Hematopoietic multipotent progenitor cell treated with erythropoietin and hydrocortisone succinate and interleukin-3 and kit ligand, for 15 days (in vitro differentiated cells): Measurements from ENCODE around the gene SUFU.

Experiments used
- DNase-seq: peaks from one replicate; pipeline ENCODE4 v3.0.0-alpha.2; 2015; ENCODE audit warnings: low spot score

SUFU gene

DNA sequence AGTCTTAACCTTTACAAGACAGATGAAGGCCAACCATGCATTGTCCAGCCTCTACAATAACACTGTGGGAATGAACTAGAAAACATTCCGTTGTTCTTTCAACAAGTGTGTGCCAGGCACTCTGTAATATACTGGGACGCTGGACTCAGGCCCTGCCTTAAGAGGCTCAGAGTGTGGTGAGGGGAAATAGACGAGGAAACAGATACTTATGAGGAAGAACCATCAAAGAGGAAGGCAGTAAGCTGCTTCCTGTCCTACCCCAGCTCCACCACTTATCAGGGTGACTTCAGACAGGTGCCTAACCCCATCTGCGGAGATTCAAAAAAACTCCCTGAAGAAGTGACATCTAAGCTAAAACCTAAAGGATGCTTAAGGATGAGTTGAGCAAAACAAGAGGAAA lies 131.6 kb downstream of the SUFU start:
- no peak for DNase-seq

DNA sequence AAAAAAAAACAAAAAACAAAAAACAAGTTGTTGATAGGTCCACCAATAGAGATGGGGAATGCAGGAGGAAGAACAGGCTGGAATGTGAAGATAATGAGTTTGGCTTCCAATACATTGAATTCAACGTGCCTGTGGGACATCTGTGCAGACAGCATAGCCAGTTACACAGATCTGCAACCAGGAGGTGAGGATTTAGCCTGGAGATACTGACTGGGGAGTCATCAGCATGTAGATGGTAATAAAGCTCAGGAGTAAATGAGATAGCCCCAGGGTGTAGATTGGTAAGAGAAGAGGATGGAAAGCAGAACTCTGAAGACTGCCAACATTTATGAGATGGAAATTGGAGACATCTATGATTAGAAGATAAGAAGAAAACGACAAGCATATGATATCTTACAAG lies 135.8 kb downstream of the SUFU start:
- no peak for DNase-seq

GRCh38 chr10:102641402-102641801 lies 137.6 kb downstream of the SUFU start:
- DNase-seq = no peak

DNA sequence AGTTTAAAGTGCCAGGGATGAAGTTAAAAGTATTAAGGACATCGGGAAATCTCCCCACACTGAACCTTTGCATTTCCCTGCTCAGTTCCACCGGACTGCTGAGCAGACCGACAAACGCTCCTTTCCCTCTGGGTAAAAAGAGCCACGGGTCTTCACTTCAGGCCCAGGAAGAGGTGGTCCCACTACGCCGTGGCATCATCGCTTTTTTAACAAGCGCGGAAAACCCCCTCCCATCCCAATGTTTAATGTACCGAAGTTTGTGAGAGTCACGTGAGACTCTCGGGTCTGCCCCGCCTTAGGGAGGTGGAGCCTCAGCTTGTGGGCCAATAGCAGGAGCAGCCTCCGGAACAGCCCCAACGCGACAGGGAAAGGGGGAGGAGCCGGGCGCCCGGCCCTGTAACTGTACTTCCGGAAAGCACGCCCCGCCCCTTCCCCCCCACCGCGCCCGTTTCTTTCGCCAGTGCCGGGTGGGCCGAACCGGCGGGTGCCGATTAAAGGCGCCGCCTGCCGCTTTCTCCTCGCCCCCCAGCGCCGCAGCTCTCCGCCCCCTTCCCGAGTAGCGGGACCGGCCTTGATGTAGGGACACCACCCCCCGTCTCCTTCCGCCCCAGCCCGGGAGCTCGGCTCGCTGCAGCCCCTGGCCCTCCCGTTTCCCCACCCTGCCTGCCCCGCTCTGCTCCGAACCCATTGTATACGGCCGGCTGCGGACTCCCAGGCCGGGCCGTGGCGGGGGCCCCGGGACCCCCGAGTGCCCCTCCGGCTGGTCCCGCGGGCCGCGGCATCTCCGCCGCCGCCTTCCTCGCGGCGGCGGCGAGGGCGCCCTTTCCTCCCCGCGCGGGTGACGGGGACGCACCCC lies 138.3 kb downstream of the SUFU start:
- DNase-seq = peak; percentile 98

GRCh38 chr10:102642736-102643335 lies 139.1 kb downstream of the SUFU start:
- DNase-seq = peak; percentile 20

GRCh38 chr10:102643336-102644065 lies 139.7 kb downstream of the SUFU start:
- DNase-seq = peak; percentile 39

- peak; percentile 48 for DNase-seq
Observed at GRCh38 chr10:102644066-102644645, 140.4 kb downstream of the SUFU start, which contains the start of gene TRIM8. Gene TRIM8, plus strand, starts transcription at chr10:102644479. Its CDS starts 139 bp downstream, at chr10:102644618.

DNA sequence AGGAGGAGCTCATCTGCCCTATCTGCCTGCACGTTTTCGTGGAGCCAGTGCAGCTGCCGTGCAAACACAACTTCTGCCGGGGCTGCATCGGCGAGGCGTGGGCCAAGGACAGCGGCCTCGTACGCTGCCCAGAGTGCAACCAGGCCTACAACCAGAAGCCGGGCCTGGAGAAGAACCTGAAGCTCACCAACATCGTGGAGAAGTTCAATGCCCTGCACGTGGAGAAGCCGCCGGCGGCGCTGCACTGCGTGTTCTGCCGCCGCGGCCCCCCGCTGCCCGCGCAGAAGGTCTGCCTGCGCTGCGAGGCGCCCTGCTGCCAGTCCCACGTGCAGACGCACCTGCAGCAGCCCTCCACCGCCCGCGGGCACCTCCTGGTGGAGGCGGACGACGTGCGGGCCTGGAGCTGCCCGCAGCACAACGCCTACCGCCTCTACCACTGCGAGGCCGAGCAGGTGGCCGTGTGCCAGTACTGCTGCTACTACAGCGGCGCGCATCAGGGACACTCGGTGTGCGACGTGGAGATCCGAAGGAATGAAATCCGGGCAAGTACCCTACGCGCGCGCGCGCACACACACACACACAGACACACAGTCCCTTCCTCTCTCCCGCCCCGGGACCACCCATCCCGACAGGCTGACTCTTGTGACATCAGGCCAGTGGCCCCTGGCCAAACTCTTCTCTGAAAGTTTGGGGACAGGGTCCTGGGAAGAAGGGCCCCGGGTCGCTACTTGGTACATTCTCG lies 141.0 kb downstream of the SUFU start:
- DNase-seq = peak; percentile 89

GRCh38 chr10:102645388-102645740 lies 141.6 kb downstream of the SUFU start:
- DNase-seq = peak; percentile 33

GRCh38 chr10:102645741-102646609 lies 142.2 kb downstream of the SUFU start:
- peak; percentile 67 for DNase-seq

DNA sequence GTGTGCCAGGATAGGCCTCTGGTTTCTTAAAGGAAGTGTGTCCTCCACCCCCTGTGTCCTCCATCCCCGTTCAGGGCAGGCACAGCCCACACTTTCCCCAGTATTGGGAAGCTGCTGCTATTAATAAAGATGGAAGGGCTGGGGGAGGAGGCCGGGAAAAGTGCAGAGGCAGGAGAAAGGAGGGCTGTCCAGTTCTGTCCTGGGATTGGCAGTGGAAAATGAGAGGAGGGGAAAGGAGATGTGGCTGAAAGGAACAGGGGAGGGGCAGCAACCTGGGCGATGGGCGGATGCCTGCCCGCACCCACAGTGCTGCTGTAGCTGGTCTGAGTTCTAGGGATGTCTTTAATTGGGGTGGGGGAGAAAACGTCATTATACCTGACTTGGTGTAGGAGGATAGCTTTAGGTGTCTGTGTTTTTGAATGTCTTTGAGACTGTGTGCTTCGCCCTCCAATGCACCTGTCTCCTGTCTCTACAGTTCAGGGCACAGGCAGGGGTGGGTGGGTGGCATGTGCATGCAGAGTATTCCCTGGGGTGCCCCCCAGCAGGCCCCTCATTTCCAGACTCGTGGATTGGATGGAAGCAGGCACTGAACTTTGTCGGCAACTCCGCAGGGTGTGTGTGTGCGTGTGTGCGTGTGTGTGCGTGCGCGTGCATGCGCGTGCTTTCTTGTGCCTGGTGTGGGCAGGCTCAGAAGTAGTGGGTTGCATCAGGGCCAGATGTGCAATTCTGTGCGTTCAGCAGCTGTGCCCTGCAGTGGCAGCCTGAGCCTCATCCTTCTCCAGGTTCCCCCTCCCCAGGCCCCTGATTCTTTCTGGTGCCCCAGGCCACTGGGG lies 143.1 kb downstream of the SUFU start:
- DNase-seq = no peak

- no peak for DNase-seq
Observed at GRCh38 chr10:102647443-102648268, 143.9 kb downstream of the SUFU start.

DNA sequence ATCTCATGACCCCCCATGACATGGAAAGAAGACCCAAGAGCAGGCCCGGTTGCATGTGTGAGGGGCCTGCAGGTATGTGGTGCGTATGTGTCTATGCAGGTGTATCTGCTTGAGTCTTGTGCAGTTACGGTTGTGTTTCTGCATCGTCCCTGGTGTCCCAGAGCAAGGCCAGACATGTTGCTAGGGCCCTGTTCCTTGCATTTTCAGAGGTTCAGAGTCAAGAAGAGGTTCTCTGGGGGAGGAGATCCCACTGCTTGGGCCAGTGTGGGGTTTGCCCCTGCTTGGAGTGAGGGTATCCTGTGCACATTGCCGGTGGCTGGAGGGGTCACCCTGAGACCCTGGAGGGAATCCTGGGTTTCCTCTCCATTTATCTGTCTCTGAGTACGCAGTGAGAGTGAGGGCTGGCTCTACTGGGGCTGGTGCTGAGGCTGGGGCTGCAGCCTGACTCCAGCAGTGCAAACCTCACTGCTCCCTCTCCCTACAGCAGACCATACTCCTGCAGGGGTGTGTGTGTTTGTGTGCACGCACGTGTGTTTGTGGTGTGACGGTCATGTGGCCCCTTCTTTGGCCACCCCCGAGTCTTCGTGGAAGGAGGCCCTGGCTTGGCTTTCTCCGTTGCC lies 144.6 kb downstream of the SUFU start:
- DNase-seq = no peak

DNA sequence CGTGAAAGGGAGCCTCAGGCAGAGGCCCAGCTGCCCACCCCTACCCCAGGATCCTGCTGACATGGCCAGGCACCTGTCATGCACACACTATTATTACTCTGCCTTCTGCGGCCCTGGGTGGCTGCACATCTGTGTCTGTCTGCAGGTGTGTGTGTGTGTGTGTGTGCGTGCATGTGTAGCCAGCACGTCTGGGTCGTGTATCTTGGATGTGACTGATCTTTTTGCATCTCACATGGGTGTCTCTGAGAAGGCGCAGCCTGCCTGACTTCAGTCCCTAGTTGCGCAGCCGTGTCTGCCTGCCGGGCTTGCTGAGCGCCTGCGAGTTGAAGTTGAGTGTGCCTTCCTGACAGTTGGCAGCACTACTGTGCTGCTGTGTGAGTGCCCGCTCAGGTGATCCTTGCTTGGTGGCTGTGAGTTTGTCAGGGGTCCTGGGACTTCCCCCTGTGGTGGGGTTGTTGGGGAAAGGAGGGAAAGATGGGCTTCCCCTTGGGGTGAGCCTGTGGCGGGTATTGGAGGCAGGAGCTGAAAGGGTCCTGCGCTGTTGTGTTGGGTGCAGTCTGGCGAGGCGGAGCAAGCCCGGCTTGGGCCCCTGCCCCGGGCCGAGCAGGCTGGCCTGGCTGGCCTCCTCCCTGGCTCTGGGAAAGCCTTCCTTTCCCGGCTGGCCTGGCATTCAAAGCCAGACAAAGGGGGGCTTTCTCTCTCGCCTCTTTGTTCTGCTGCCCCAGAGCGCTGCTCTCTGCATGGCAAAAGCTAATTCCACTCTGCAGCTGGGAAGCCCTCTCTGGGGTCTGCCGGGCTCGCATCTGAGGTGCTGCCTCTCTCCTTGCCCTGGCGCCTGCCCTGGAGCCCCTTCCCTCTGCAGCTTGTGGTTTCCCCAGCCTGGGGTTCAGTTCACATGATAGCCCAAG lies 145.4 kb downstream of the SUFU start:
- no peak for DNase-seq

GRCh38 chr10:102649797-102650654 lies 146.3 kb downstream of the SUFU start:
- no peak for DNase-seq

DNA sequence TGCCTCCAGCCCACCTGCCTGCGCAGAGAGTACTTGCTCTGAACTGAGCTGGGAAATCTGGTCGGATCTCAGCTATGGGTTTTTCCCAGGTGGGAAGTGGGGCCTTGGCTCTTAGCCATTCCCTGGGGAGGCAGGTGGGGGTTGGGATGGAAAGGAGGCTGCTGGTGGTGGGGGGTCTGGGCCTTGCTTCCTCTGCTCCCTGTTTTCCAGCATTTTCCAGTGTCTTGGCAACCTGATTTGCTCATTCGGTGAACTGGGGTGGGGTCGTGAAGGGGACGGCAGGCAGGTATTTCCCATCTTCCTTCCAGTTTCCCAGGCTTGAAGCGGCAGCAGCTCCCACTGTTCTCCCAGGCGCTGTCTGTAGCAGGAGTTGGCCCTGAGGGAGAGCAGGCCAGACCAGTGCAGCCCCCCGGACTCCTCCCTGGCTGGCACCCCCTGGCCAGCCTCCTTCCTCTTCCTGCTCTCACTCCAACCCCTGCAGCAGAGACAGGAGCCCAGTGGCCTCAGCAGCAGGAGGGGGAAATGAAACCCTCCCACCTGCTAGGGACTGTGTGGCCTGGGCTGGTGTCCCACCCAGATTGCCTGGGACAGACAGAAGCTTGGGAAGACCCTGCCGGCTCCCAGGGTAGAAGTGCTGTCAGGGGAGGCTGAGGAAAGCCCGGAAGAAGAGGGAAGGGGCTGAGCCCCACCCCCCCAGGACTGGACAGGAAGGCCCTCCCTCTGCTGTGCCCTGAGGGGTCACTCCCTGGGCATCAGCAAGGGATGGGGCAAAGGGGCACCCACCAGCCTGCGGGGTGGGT lies 147.1 kb downstream of the SUFU start:
- DNase-seq = no peak
